HL-60 (cell line): ENCODE measurements around the gene NAV2.

Experiments
- DNase-seq, 2 experiments: peaks; one replicate each; pipeline ENCODE4 v3.0.0-alpha.2; 2010 to 2020; ENCODE audit warnings: low read depth in 1 of 2, low spot score in 1 of 2
- H3K27ac ChIP-seq: fragments of 250-450 bp; sonication (Bioruptor Pico); replicated peaks from 2 replicates; pipeline ENCODE4 v1.5.1; 2020; ENCODE audit warnings: mild to moderate bottlenecking, moderate library complexity
- H3K27me3 ChIP-seq: fragments of 250-450 bp; sonication (Bioruptor Pico); 2 replicates; pipeline ENCODE4 v1.5.1; 2021; ENCODE audit warnings: mild to moderate bottlenecking, moderate library complexity; ENCODE audit not compliant: insufficient read depth, poor library complexity, severe bottlenecking
- H3K4me3 ChIP-seq: replicated peaks from 2 replicates; pipeline ENCODE4 v1.5.1; 2011; ENCODE audit warnings: mild to moderate bottlenecking, control low read depth, low read length; ENCODE audit not compliant: insufficient read depth
- CTCF ChIP-seq: IDR thresholded peaks from one replicate; pipeline ENCODE4 v1.5.1; 2011; ENCODE audit warnings: low read length, control low read depth, inconsistent platforms; ENCODE audit not compliant: insufficient read depth
- GABPA ChIP-seq: IDR thresholded peaks from 2 replicates; pipeline ENCODE4 v1.6.1; 2012; ENCODE audit warnings: low read depth
- POLR2AphosphoS5 ChIP-seq: IDR thresholded peaks from 2 replicates; pipeline ENCODE4 v1.6.1; 2012; ENCODE audit warnings: low read depth
- REST ChIP-seq: IDR thresholded peaks from 2 replicates; pipeline ENCODE4 v1.6.1; 2012; ENCODE audit warnings: low read depth; ENCODE audit not compliant: insufficient replicate concordance
- SPI1 ChIP-seq: IDR thresholded peaks from 2 replicates; pipeline ENCODE4 v1.6.1; 2012; ENCODE audit warnings: low read depth, mild to moderate bottlenecking, borderline replicate concordance

Gene NAV2

GRCh38 chr11:19979519-19979845 is 266.8 kb downstream of the NAV2 start:
- TF ChIP-seq SPI1, result no peak
- TF ChIP-seq CTCF, result no peak
- TF ChIP-seq POLR2AphosphoS5, result no peak
- no peak for TF ChIP-seq REST
- TF ChIP-seq GABPA, result no peak
- H3K27ac ChIP-seq, result no peak overlapping the region
- no peak for DNase-seq
- H3K27me3 ChIP-seq, result no peaks in the 10 kb centered on the region
- no peak overlapping the region for H3K4me3 ChIP-seq

GRCh38 chr11:19980388-19980787 is 267.8 kb downstream of the NAV2 start:
- no peak overlapping the region for H3K27ac ChIP-seq
- DNase-seq, result no peak
- TF ChIP-seq CTCF (no peak), SPI1 (no peak), POLR2AphosphoS5 (no peak)
- H3K4me3 ChIP-seq, result no peak overlapping the region
- H3K27me3 ChIP-seq, result peaks cover 5% of the 10 kb centered on the region

GRCh38 chr11:19980957-19981669 is 268.5 kb downstream of the NAV2 start:
- no peak overlapping the region for H3K4me3 ChIP-seq
- no peak for DNase-seq
- no peak overlapping the region for H3K27ac ChIP-seq
- H3K27me3 ChIP-seq, result peaks cover 5% of the 10 kb centered on the region
- TF ChIP-seq SPI1, result no peak
- no peak for TF ChIP-seq CTCF
- TF ChIP-seq GABPA, result no peak
- TF ChIP-seq REST, result no peak
